Kidney (tissue), 14 donors: Measurements from ENCODE around the gene HECW1. TPM values are rescaled to one million over a fixed set of nuclear protein-coding genes. Genes with fewer than 3 reads are reported as not detected.

ENCODE experiments used
- DNase-seq, 5 donors: peaks; one replicate each; pipeline ENCODE4 v3.0.0-alpha.2; 2013 to 2020
- FAIRE-seq: peaks from 2 replicates; lab custom pipeline; 2012; peaks lifted over from hg19 to GRCh38; lab: Jason Lieb, UNC
- H3K27ac ChIP-seq, 2 donors: one replicate each; pipeline ENCODE4 v1.7.0; 2013; ENCODE audit warnings: low read depth in 2 of 2, low read length in 2 of 2, inconsistent platforms in 1 of 2
- H3K27me3 ChIP-seq: one replicate; pipeline ENCODE4 v1.7.1; 2013; ENCODE audit warnings: low read length, inconsistent platforms; ENCODE audit not compliant: control insufficient read depth, insufficient read depth
- H3K36me3 ChIP-seq, 3 donors: one replicate each; pipeline versions ENCODE4 v1.7.0 to v1.7.1; 2013; ENCODE audit warnings: low read length in 3 of 3, control low read depth in 1 of 3, inconsistent platforms in 1 of 3; ENCODE audit not compliant: insufficient read depth in 3 of 3, control insufficient read depth in 2 of 3
- H3K4me1 ChIP-seq, 3 donors: one replicate each; pipeline versions ENCODE4 v1.7.0 to v1.7.1; 2013; ENCODE audit warnings: low read length in 3 of 3, inconsistent platforms in 1 of 3, low read depth in 1 of 3; ENCODE audit not compliant: control insufficient read depth in 2 of 3, insufficient read depth in 2 of 3
- H3K4me3 ChIP-seq, 3 donors: one replicate each; pipeline versions ENCODE4 v1.7.0 to v1.8.1; 2013; ENCODE audit warnings: low read length in 3 of 3, control low read depth in 1 of 3, inconsistent platforms in 1 of 3
- H3K9ac ChIP-seq, 3 donors: one replicate each; pipeline versions ENCODE4 v1.7.0 to v1.7.1; 2013; ENCODE audit warnings: low read length in 3 of 3, control low read depth in 1 of 3, inconsistent platforms in 1 of 3
- H3K9me3 ChIP-seq, 3 donors: one replicate each; pipeline versions ENCODE4 v1.7.0 to v1.7.1; 2013; ENCODE audit warnings: low read length in 3 of 3, control low read depth in 1 of 3, inconsistent platforms in 1 of 3; ENCODE audit not compliant: control insufficient read depth in 2 of 3, insufficient read depth in 1 of 3
- CTCF ChIP-seq: IDR thresholded peaks from 3 replicates; pipeline ENCODE4 v1.5.1; 2012; ENCODE audit warnings: mild to moderate bottlenecking, moderate library complexity, borderline replicate concordance; ENCODE audit not compliant: insufficient read depth; ENCODE audit errors: extremely low read depth
- intact Hi-C: fragments of 100-400 bp; cut with DNase I; formaldehyde crosslinking; loops from one replicate; pipeline ENCODE4 v1.11.1; 2022
- polyA plus RNA-seq: library from polyadenylated mRNA; stranded (reverse); fragments of 350-450 nt; fragmentation: Illumina TruSeq; extraction: RNeasy Lipid Tissue Mini Kit (QIAGEN cat#74804); gene quantifications from one replicate; pipeline ENCODE4 v1.2.3, GENCODE V29; 2014; ENCODE audit warnings: low read depth, low replicate concordance; ENCODE audit not compliant: insufficient read depth
- total RNA-seq: library from RNA; stranded (reverse); fragmentation: NEBNext Ultra II Directional; extraction: Animal tissue kit (Norgen Biotek cat#: 25700); gene quantifications from one replicate; pipeline ENCODE4 v1.2.1, GENCODE V29; 2021
- donor health status: control.
- donor health status: control.
- donor health status: control.
- donor health status: control.
- donor health status: control.
- donor health status: DM: yes; HTN: yes; CAD: no.
- donor health status: Normal renal cell carcinoma (clear cell type).

The HECW1 gene
- total and polyA plus RNA-seq, 2 donors from 2014 or later: 0.50 to 7.5 TPM

- no peak overlapping the region for H3K9ac ChIP-seq
- H3K27ac ChIP-seq: no peak overlapping the region
- DNase-seq (no peak), FAIRE-seq (no peak)
- H3K4me3 ChIP-seq: no peak overlapping the region
- no peak for TF ChIP-seq CTCF
- H3K36me3 ChIP-seq: no peaks in the 10 kb centered on the region
- H3K4me1 ChIP-seq: no peaks in the 10 kb centered on the region
- H3K9me3 ChIP-seq: no peaks in the 10 kb centered on the region
- intact Hi-C loops: no loop called here
- H3K27me3 ChIP-seq: peaks cover 2% of the 10 kb centered on the region
These were observed 6.8 kb upstream of the HECW1 start for GRCh38 chr7:43105521-43106120.

- no peak for FAIRE-seq
- TF ChIP-seq CTCF: peak; percentile 59
- no peaks in the 10 kb centered on the region for H3K9me3 ChIP-seq
- intact Hi-C loops: no loop called here
- no peak overlapping the region for H3K4me3 ChIP-seq
- no peaks in the 10 kb centered on the region for H3K36me3 ChIP-seq
- no peaks in the 10 kb centered on the region for H3K4me1 ChIP-seq
- H3K27me3 ChIP-seq: peaks cover 9% of the 10 kb centered on the region
- no peak overlapping the region for H3K27ac ChIP-seq
- H3K9ac ChIP-seq: no peak overlapping the region
- DNase-seq: peak; percentile 71 to 85 (median 79)
These were observed 4.0 kb upstream of the HECW1 start for GRCh38 chr7:43108255-43109011.

GRCh38 chr7:43110791-43111535 is 1.5 kb upstream of the HECW1 start:
- Histone ChIP-seq H3K27ac (no peak overlapping the region), H3K4me3 (no peak overlapping the region), H3K4me1 (peaks cover 0 to 4% (median 0%) of the 10 kb centered on the region in 3 donors), H3K9me3 (no peaks in the 10 kb centered on the region), H3K9ac (no peak overlapping the region), H3K36me3 (no peaks in the 10 kb centered on the region), H3K27me3 (peaks cover 31% of the 10 kb centered on the region)
- peak in 2 of 5 donors; percentile 13 to 39 for DNase-seq
- no peak for FAIRE-seq
- no peak for TF ChIP-seq CTCF
- intact Hi-C loops: no loop called here
